Muscle of leg (tissue), 9 donors: Measurements from ENCODE around the gene CLEC18C. TPM values are rescaled to one million over a fixed set of nuclear protein-coding genes. Genes with fewer than 3 reads are reported as not detected.

Experiments
- polyA plus RNA-seq, 8 donors: library from polyadenylated mRNA; unstranded; fragments of 120-200 nt; gene quantifications; one replicate each; pipeline versions ENCODE4 v1.2.1 to v1.2.3, GENCODE V29; 2013; ENCODE audit warnings: inconsistent platforms in 1 of 8, low replicate concordance in 1 of 8; ENCODE audit not compliant: insufficient read length in 8 of 8, insufficient read depth in 1 of 8
- total RNA-seq: library from RNA; stranded (reverse); fragments of 120-200 nt; gene quantifications from one replicate; pipeline ENCODE4 v1.2.4, GENCODE V29; 2013

Gene CLEC18C
- total and polyA plus RNA-seq, 9 donors: 0.04 to 1.3 (median 0.35) TPM

Other genes starting within 250 kb of the CLEC18C start
- 0.44 TPM for gene CLEC18A, start 222.5 kb upstream of the CLEC18C start, total RNA-seq
- 1 to 10 TPM in 1 of 8 donors, under 1 TPM in 6, not detected in 1; 0.29 to 1.1 (median 0.58) TPM for gene CLEC18A, start 222.5 kb upstream of the CLEC18C start, polyA plus RNA-seq
- 14.2 TPM for gene PDPR, start 59.5 kb upstream of the CLEC18C start, total RNA-seq
- 10 to 100 TPM; 14.1 to 29.7 (median 18.7) TPM for gene PDPR, start 59.5 kb upstream of the CLEC18C start, polyA plus RNA-seq
- gene EXOSC6, start 78.2 kb downstream of the CLEC18C start, total RNA-seq: 17.2 TPM
- 10 to 100 TPM in 7 of 8 donors, 1 to 10 TPM in 1; 9.4 to 16.2 (median 12.7) TPM for gene EXOSC6, start 78.2 kb downstream of the CLEC18C start, polyA plus RNA-seq
- 38.1 TPM for gene AARS1, start 115.7 kb downstream of the CLEC18C start, total RNA-seq
- gene AARS1, start 115.7 kb downstream of the CLEC18C start, polyA plus RNA-seq: 10 to 100 TPM; 50.1 to 71.1 (median 62.7) TPM
- gene DDX19B, start 125.4 kb downstream of the CLEC18C start, total RNA-seq: 19.9 TPM
- gene DDX19B, start 125.4 kb downstream of the CLEC18C start, polyA plus RNA-seq: 10 to 100 TPM; 19.1 to 27.5 (median 22.1) TPM
- 37.2 TPM for gene DDX19A, start 173.1 kb downstream of the CLEC18C start, total RNA-seq
- gene DDX19A, start 173.1 kb downstream of the CLEC18C start, polyA plus RNA-seq: 10 to 100 TPM; 32.7 to 39.7 (median 36.1) TPM